Type B pancreatic cell (in vitro differentiated cells): ENCODE results near the gene FASLG. TPM values are rescaled to one million over a fixed set of nuclear protein-coding genes. Genes with fewer than 3 reads are reported as not detected.

ENCODE experiments used
- DNase-seq: peaks from one replicate; pipeline ENCODE4 v3.0.0; 2021; ENCODE audit warnings: mixed read lengths; ENCODE audit not compliant: unreplicated experiment; ENCODE audit errors: extremely low spot score
- H3K27ac Mint-ChIP-seq: 2 replicates; pipeline ENCODE4 v1.8.0; 2021; ENCODE audit warnings: mild to moderate bottlenecking, mixed read lengths
- H3K27me3 Mint-ChIP-seq: 2 replicates; pipeline ENCODE4 v1.8.0; 2021; ENCODE audit warnings: mixed read lengths
- H3K36me3 Mint-ChIP-seq: 2 replicates; pipeline ENCODE4 v1.8.0; 2021; ENCODE audit warnings: mixed read lengths
- H3K4me1 Mint-ChIP-seq: one replicate; pipeline ENCODE4 v1.8.0; 2021; ENCODE audit warnings: mixed read lengths; ENCODE audit not compliant: unreplicated experiment
- H3K4me3 Mint-ChIP-seq: 2 replicates; pipeline ENCODE4 v1.8.0; 2021; ENCODE audit warnings: mild to moderate bottlenecking, mixed read lengths
- H3K9me3 Mint-ChIP-seq: 2 replicates; pipeline ENCODE4 v1.8.0; 2021; ENCODE audit warnings: mixed read lengths
- CTCF ChIP-seq: fragments of 200-600 bp; sonication (generic); conservative IDR thresholded peaks from 2 replicates; pipeline ENCODE4 v1.5.0; 2021; ENCODE audit warnings: antibody characterized with exemption, mild to moderate bottlenecking
- total RNA-seq: library from RNA; stranded (reverse); gene quantifications from 2 replicates; pipeline ENCODE4 v1.2.1, GENCODE V29; 2021; ENCODE audit warnings: low replicate concordance

The FASLG gene
- total RNA-seq, 1 donor from 2014 or later = not detected

- Mint-ChIP-seq H3K9me3 (peaks cover 6% of the 10 kb centered on the region), H3K27ac (no peak overlapping the region), H3K36me3 (no peaks in the 10 kb centered on the region), H3K27me3 (peaks cover 5% of the 10 kb centered on the region), H3K4me1 (no peaks in the 10 kb centered on the region), H3K4me3 (no peak overlapping the region)
- TF ChIP-seq CTCF = no peak
- DNase-seq = no peak
Measured at GRCh38 chr1:172662464-172663109, 3.7 kb downstream of the FASLG start.

GRCh38 chr1:172663732-172664131 lies 4.8 kb downstream of the FASLG start:
- no peak for DNase-seq
- Mint-ChIP-seq H3K36me3 (no peaks in the 10 kb centered on the region), H3K9me3 (peaks cover 6% of the 10 kb centered on the region), H3K4me3 (no peak overlapping the region), H3K27ac (no peak overlapping the region), H3K4me1 (no peaks in the 10 kb centered on the region), H3K27me3 (peaks cover 5% of the 10 kb centered on the region)
- TF ChIP-seq CTCF = no peak

GRCh38 chr1:172668097-172668496 lies 9.2 kb downstream of the FASLG start:
- Mint-ChIP-seq H3K27ac (no peak overlapping the region), H3K4me1 (no peaks in the 10 kb centered on the region), H3K36me3 (no peaks in the 10 kb centered on the region), H3K4me3 (no peak overlapping the region), H3K27me3 (peaks cover 3% of the 10 kb centered on the region), H3K9me3 (peaks cover 6% of the 10 kb centered on the region)
- no peak for DNase-seq
- no peak for TF ChIP-seq CTCF

GRCh38 chr1:172669011-172669410 lies 10.1 kb downstream of the FASLG start:
- DNase-seq = no peak
- no peaks in the 10 kb centered on the region for H3K9me3 Mint-ChIP-seq
- no peaks in the 10 kb centered on the region for H3K36me3 Mint-ChIP-seq
- no peak overlapping the region for H3K27ac Mint-ChIP-seq
- no peak overlapping the region for H3K4me3 Mint-ChIP-seq
- no peak for TF ChIP-seq CTCF
- no peaks in the 10 kb centered on the region for H3K27me3 Mint-ChIP-seq
- H3K4me1 Mint-ChIP-seq = no peaks in the 10 kb centered on the region

GRCh38 chr1:172670316-172670715 lies 11.4 kb downstream of the FASLG start:
- H3K4me3 Mint-ChIP-seq = no peak overlapping the region
- no peak for DNase-seq
- TF ChIP-seq CTCF = no peak
- H3K27me3 Mint-ChIP-seq = no peaks in the 10 kb centered on the region
- H3K27ac Mint-ChIP-seq = no peak overlapping the region
- no peaks in the 10 kb centered on the region for H3K36me3 Mint-ChIP-seq
- H3K9me3 Mint-ChIP-seq = peaks cover under 1% of the 10 kb centered on the region
- H3K4me1 Mint-ChIP-seq = no peaks in the 10 kb centered on the region

GRCh38 chr1:172670791-172671190 lies 11.9 kb downstream of the FASLG start:
- Mint-ChIP-seq H3K27ac (no peak overlapping the region), H3K36me3 (no peaks in the 10 kb centered on the region), H3K4me3 (no peak overlapping the region), H3K9me3 (peaks cover 5% of the 10 kb centered on the region), H3K4me1 (no peaks in the 10 kb centered on the region), H3K27me3 (no peaks in the 10 kb centered on the region)
- TF ChIP-seq CTCF = no peak
- no peak for DNase-seq
